Fibroblast of pulmonary artery (primary cell): ENCODE results near the gene PRR13.
"Not testable (repeated sequence)": the region's sequence is repeated elsewhere in the genome, so short reads cannot be mapped to it uniquely, and the experiment has no call there.

Source experiments
- DNase-seq: peaks from one replicate; pipeline ENCODE4 v3.0.0-alpha.2; 2010; ENCODE audit warnings: low read depth
- H3K4me3 ChIP-seq: replicated peaks from 2 replicates; pipeline ENCODE4 v1.5.1; 2011; ENCODE audit warnings: low read depth, mild to moderate bottlenecking, control low read depth, low read length, moderate library complexity
- CTCF ChIP-seq: IDR thresholded peaks from 2 replicates; pipeline ENCODE4 v1.5.1; 2011; ENCODE audit warnings: mild to moderate bottlenecking, control low read depth, low read length, inconsistent platforms; ENCODE audit errors: missing control alignments

The PRR13 gene

GRCh38 chr12:53476769-53477209 lies 35.3 kb downstream of the PRR13 start:
- H3K4me3 ChIP-seq, result no peak overlapping the region
- DNase-seq, result peak; percentile 44
- peak; percentile 38 for TF ChIP-seq CTCF

GRCh38 chr12:53478865-53479264 lies 37.3 kb downstream of the PRR13 start:
- no peak for DNase-seq
- no peak for TF ChIP-seq CTCF
- no peak overlapping the region for H3K4me3 ChIP-seq

GRCh38 chr12:53479331-53479730 lies 37.8 kb downstream of the PRR13 start:
- no peak for DNase-seq
- no peak for TF ChIP-seq CTCF
- no peak overlapping the region for H3K4me3 ChIP-seq

- H3K4me3 ChIP-seq, result no peak overlapping the region
- no peak for TF ChIP-seq CTCF
- DNase-seq, result no peak
These were observed 39.2 kb downstream of the PRR13 start for GRCh38 chr12:53480491-53481442.

- DNase-seq, H3K4me3 ChIP-seq: not testable (repeated sequence)
These were observed 39.9 kb downstream of the PRR13 start for GRCh38 chr12:53481458-53481857.

- no peak overlapping the region for H3K4me3 ChIP-seq
- no peak for DNase-seq
- TF ChIP-seq CTCF, result peak; percentile 30
These were observed 40.5 kb downstream of the PRR13 start for GRCh38 chr12:53481939-53482586.

- no peak for DNase-seq
- H3K4me3 ChIP-seq, result no peak overlapping the region
- no peak for TF ChIP-seq CTCF
These were observed 41.2 kb downstream of the PRR13 start for GRCh38 chr12:53482626-53483168.
